Dendritic cell treated with granulocyte-macrophage colony-stimulating factor and Interleukin-4, amounts not matched to agents 40 ng/mL and 50 ng/mL, for 4 days (primary cell): ENCODE measurements around the gene KLRC4.
"Not testable (repeated sequence)": the region's sequence is repeated elsewhere in the genome, so short reads cannot be mapped to it uniquely, and the experiment has no call there.

Experiments
- H3K27ac Mint-ChIP-seq: one replicate; pipeline ENCODE4 v1.8.0; 2022; ENCODE audit warnings: mild to moderate bottlenecking, mixed read lengths
- H3K27me3 Mint-ChIP-seq: one replicate; pipeline ENCODE4 v1.8.0; 2022; ENCODE audit warnings: mild to moderate bottlenecking, mixed read lengths
- H3K36me3 Mint-ChIP-seq: one replicate; pipeline ENCODE4 v1.8.0; 2022; ENCODE audit warnings: low read depth, mixed read lengths
- H3K4me1 Mint-ChIP-seq: one replicate; pipeline ENCODE4 v1.8.0; 2022; ENCODE audit warnings: low read depth, mixed read lengths
- H3K4me3 Mint-ChIP-seq: one replicate; pipeline ENCODE4 v1.8.0; 2022; ENCODE audit warnings: mild to moderate bottlenecking, moderate library complexity, mixed read lengths
- H3K9me3 Mint-ChIP-seq: one replicate; pipeline ENCODE4 v1.8.0; 2022; ENCODE audit warnings: mixed read lengths
- intact Hi-C: fragments of 100-400 bp; cut with micrococcal nuclease; formaldehyde crosslinking; loops from one replicate; pipeline ENCODE4 v1.15.0; 2022

The KLRC4 gene, protein sequence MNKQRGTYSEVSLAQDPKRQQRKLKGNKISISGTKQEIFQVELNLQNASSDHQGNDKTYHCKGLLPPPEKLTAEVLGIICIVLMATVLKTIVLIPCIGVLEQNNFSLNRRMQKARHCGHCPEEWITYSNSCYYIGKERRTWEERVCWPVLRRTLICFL

DNA sequence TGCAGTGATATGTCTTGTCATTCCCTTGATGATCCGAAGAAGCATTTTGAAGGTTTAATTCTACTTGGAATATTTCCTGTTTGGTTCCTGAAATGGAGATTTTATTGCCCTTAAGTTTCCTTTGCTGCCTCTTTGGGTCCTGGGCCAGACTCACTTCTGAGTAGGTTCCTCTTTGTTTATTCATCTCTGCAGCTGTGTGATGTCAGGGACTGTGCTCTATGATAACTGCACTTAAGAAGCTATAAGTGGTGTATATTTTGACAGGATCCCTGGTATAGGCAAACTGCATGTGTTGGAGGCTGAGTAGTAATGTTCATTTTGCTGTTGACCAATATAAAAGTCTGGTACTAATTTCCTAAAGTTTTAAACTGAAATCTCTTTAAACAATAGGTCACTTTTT is at the start of gene KLRC4:
KLRC4 (minus strand) TSS at position 366 of the 400 bp plus-strand sequence; CDS start at position 184, 182 bp downstream.
- H3K27me3 Mint-ChIP-seq: peaks cover 10% of the 10 kb centered on the region
- H3K27ac Mint-ChIP-seq: no peak within 1 kb of the TSS
- H3K4me3 Mint-ChIP-seq: no peak within 1 kb of the TSS
- H3K36me3 Mint-ChIP-seq: no peaks in the 10 kb centered on the region
- peaks cover 12% of the 10 kb centered on the region for H3K4me1 Mint-ChIP-seq
- intact Hi-C loops: loop anchor here (5.0 kb wide), 1 partner anchor 47 kb away; no protein-coding TSS in a partner anchor
- no peaks in the 10 kb centered on the region for H3K9me3 Mint-ChIP-seq

DNA sequence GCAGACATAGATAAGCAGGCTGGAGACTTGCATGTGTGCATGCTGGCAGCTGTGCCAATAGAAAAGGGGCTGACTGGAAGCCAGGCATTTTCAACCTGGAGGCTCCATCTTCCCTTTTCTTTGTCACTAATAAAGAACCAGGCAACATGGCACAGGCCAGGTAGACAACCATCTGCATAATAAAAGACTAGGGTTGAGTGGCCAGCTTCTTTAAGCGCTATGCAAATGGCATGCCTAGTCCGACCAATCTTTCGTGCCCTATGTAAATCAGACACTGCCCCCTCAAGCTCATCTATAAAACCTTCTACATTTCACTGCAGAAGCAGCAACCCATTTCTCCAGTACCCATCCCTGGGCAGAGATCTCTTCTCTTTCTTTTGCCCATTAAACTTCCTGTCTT is 48.2 kb upstream of the KLRC4 start:
- Mint-ChIP-seq H3K4me1 (no peaks in the 10 kb centered on the region), H3K27me3 (no peaks in the 10 kb centered on the region), H3K9me3 (peaks cover 43% of the 10 kb centered on the region), H3K4me3 (no peak overlapping the region), H3K36me3 (no peaks in the 10 kb centered on the region), H3K27ac (no peak overlapping the region)
- intact Hi-C loops: no loop called here

DNA sequence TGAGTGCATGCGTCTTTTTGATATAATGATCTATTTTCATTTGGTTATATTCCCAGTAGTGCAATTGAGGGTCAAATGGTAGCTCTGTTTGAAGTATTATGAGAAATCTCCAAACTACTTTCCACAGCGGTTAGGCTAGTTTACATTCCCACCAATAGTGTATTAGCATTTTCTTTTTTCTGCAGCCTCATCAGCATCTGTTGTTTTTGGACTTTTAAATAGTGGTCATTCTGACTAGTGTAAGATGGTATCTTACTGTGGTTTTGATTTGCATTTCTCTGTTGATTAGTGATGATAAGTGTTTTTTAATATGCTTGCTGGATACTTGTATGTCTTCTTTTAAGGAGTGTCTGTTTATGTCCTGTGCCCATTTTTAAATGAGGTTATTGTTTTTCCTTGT is 47.3 kb upstream of the KLRC4 start:
- Mint-ChIP-seq H3K36me3 (no peaks in the 10 kb centered on the region), H3K4me3 (no peak overlapping the region), H3K27ac (no peak overlapping the region), H3K9me3 (peaks cover 43% of the 10 kb centered on the region), H3K27me3 (no peaks in the 10 kb centered on the region), H3K4me1 (no peaks in the 10 kb centered on the region)
- intact Hi-C loops: no loop called here

DNA sequence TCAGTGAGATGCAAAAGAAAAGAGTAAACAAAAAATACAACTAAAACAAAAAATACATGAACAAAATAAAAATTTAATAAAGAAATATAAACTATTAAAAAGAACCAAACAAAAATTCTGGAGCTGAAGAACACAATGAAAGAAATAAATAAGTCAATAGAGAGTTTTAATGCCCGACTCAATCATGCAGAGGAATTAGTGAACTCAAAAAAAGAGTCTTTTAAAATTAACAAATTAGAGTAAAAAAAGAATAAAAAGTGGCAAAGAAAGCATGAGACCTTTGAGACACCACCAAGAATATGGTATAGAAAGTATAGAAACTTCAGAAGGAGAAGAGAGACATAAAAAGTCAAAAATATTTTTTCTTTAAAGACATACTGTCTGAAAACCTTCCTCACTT is 46.2 kb upstream of the KLRC4 start:
- Mint-ChIP-seq H3K27ac (no peak overlapping the region), H3K36me3 (no peaks in the 10 kb centered on the region), H3K4me3 (no peak overlapping the region), H3K9me3 (peaks cover 43% of the 10 kb centered on the region), H3K4me1 (no peaks in the 10 kb centered on the region), H3K27me3 (no peaks in the 10 kb centered on the region)
- intact Hi-C loops: no loop called here

DNA sequence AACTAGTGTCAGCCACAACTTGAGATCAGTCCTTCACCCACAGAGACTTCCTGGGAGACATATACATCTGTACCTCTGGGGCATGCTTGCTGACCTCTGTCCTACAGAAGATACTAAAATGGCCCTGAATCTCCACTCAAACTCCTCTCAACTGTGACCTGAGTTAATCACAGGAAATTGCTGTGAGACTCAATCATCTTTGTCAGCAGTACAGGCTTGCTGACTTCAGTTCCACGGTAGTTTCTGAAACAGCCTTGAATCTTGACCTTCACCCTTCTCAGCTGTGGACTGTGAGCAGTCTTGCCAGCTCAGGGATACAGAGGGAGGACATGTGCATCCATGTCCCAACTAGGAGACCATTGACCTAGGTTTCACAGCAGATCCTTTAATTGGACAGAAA is 45.0 kb upstream of the KLRC4 start:
- Mint-ChIP-seq H3K4me3 (no peak overlapping the region), H3K9me3 (peaks cover 39% of the 10 kb centered on the region), H3K27ac (no peak overlapping the region), H3K36me3 (no peaks in the 10 kb centered on the region), H3K4me1 (no peaks in the 10 kb centered on the region), H3K27me3 (no peaks in the 10 kb centered on the region)
- intact Hi-C loops: no loop called here

DNA sequence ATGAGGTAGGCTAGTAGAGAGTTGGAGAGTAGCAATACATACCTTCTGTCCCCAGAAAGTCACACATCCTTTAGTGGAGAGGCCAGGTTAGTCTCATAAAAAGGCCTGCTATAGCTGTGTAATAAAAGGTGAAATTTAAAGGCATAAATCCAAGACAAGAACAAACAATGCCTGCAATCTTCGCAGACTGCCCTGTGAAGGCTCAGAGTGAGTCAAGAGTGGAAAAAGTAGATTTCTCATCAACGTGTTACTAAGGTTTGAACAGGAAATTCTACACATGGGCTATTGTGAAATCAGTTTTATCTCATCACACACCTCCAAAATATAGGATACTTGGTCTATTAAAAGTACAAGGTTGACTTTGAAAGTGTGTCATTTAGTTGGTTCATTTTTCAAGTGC is 43.6 kb upstream of the KLRC4 start, which contains the start of gene KLRC1:
KLRC1 (minus strand) TSS at position 222 of the 400 bp plus-strand sequence. CDS start 2,221 bp downstream, outside the sequence.
- intact Hi-C loops: no loop called here
- H3K36me3 Mint-ChIP-seq: no peaks in the 10 kb centered on the region
- H3K27ac Mint-ChIP-seq: no peak within 1 kb of the TSS
- no peaks in the 10 kb centered on the region for H3K27me3 Mint-ChIP-seq
- no peak within 1 kb of the TSS for H3K4me3 Mint-ChIP-seq
- H3K4me1 Mint-ChIP-seq: no peaks in the 10 kb centered on the region
- peaks cover 29% of the 10 kb centered on the region for H3K9me3 Mint-ChIP-seq

DNA sequence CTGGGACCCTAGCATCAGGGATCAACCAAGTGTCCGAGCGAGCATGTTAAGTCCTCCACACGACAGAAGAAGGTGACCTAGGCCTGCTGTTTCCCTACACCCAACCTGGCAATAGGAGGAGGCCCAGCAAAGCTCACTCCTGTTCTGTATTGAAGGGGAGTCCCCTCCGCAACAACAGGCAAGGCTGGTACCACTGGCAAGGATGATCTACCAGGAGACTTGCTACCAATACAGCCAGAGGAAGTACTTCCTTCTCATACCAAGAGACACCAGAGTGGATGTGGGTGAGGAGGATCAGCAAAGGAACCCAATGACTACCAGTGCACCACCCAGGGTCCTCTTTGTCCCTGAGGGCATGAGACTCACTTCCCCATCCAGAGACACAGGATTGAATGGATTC is 38.7 kb upstream of the KLRC4 start:
- Mint-ChIP-seq H3K36me3 (no peaks in the 10 kb centered on the region), H3K9me3 (no peaks in the 10 kb centered on the region), H3K27ac (no peak overlapping the region), H3K4me1 (no peaks in the 10 kb centered on the region), H3K27me3 (no peaks in the 10 kb centered on the region), H3K4me3 (no peak overlapping the region)
- intact Hi-C loops: loop anchor here (5.0 kb wide), 1 partner anchor 54 kb away; no protein-coding TSS in a partner anchor

DNA sequence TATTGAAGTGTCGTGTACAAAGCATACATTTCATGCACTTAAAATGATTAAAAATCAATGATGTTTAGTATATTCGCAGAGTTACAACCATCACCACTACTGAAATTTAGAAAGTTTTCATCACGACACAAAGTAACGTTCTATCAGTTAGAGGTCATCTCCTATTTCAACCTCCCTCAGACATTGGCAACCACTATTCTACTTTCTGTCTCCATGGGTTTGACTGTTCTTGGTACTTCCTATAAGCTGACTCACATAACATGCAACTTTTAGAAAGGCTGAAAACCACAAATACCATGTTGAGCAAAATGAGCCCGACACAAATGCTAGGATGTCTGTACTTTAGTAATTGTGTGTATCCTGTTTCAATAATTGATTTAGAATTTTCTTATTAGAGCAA is 36.5 kb upstream of the KLRC4 start:
- H3K27me3 Mint-ChIP-seq, H3K4me3 Mint-ChIP-seq, H3K27ac Mint-ChIP-seq, H3K9me3 Mint-ChIP-seq, H3K36me3 Mint-ChIP-seq, H3K4me1 Mint-ChIP-seq: not testable (repeated sequence)
- intact Hi-C loops: loop anchor here (5.0 kb wide), 1 partner anchor 56 kb away; no protein-coding TSS in a partner anchor

DNA sequence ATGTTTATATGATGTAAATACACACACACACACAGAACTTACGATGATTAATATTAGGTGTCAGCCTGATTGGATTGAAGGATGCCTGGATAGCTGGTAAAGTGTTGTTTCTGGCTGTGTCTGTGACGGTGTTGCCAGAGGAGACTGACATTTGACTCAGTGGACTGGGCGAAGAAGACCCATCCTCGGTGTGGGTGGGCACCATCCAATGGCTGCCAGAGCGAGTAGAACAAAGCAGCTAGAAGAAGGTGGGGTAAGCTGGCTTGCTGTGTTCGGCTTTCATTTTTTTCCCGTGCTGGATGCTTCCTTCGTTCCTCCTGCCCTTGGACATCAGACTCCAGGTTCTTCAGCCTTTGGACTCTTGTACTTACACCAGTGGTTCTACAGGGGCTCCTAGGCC is 31.6 kb upstream of the KLRC4 start:
- H3K27ac Mint-ChIP-seq, H3K4me1 Mint-ChIP-seq, intact Hi-C loops, H3K4me3 Mint-ChIP-seq, H3K9me3 Mint-ChIP-seq, H3K27me3 Mint-ChIP-seq, H3K36me3 Mint-ChIP-seq: not testable (repeated sequence)

DNA sequence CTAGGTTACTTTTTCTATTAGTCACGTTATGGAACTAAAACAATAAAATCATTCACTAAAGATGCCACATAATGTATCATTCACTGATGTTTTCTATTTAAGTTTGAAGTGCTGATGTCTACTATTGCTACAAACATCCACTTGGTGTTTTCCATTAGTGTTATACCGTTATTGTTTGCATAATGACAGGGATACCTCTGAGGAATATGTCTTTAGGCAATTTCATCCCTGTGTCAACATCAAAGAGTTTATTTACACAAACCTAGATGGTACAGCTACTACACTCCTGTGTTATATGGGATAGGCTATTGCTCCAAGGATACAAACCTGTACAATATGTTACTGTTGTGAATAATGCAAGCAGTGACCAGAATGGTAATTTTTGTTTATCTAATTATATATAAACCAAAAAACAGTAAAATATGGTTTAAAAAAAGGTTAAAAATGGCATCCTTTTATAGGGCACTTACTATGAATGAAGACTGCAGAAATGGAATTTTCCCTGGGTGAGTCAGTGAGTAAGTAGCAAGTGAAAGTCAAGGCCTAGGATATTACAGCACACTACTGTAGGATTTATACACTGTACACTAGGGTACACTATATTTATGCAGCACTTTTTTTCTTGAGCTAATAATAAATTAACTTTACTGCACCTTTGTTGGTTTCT is 30.2 kb upstream of the KLRC4 start:
- H3K27ac Mint-ChIP-seq, H3K36me3 Mint-ChIP-seq, intact Hi-C loops, H3K27me3 Mint-ChIP-seq, H3K4me1 Mint-ChIP-seq, H3K4me3 Mint-ChIP-seq, H3K9me3 Mint-ChIP-seq: not testable (repeated sequence)

DNA sequence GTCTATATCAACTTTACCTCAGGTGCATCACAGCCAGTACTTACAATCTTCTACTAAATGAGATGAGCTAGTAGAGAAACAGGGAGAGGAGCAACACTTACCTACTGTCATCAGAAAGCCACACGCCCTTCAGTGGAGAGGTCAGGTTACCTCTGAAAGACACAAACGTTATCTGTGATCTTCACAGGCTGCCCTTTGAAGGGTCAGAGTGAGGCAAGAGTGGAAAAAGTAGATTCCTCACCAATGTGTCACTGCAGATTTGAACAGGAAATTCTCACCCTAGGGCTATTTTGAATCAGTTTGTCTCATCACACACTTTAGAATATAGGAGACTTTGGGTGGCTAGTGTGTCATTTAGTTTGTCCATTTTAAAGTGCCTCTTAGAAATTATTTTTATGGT is 28.0 kb upstream of the KLRC4 start:
- H3K36me3 Mint-ChIP-seq, intact Hi-C loops, H3K27me3 Mint-ChIP-seq, H3K27ac Mint-ChIP-seq, H3K4me1 Mint-ChIP-seq, H3K9me3 Mint-ChIP-seq, H3K4me3 Mint-ChIP-seq: not testable (repeated sequence)

DNA sequence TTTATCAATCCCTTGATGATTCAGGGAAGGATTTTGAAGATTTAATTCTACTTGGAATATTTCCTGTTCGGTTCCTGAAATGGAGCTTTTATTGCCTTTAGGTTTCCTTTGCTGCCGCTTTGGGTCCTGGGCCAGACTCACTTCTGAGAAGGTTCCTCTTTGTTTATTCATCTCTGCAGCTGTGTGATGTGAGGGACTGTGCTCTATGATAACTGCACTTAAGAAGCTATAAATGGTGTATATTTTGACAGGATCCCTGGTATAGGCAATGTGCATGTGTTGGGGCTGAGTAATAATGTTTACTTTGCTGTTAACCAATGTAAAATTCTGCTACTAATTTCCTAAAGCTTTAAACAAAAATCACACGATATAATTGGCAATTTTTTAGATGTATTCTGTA is 26.3 kb upstream of the KLRC4 start, which contains the start of gene KLRC2:
KLRC2 (minus strand) TSS at position 195 of the 400 bp plus-strand sequence; CDS start at position 171, 24 bp downstream.
- H3K27ac Mint-ChIP-seq, H3K36me3 Mint-ChIP-seq, H3K4me3 Mint-ChIP-seq, intact Hi-C loops, H3K9me3 Mint-ChIP-seq, H3K27me3 Mint-ChIP-seq, H3K4me1 Mint-ChIP-seq: not testable (repeated sequence)

DNA sequence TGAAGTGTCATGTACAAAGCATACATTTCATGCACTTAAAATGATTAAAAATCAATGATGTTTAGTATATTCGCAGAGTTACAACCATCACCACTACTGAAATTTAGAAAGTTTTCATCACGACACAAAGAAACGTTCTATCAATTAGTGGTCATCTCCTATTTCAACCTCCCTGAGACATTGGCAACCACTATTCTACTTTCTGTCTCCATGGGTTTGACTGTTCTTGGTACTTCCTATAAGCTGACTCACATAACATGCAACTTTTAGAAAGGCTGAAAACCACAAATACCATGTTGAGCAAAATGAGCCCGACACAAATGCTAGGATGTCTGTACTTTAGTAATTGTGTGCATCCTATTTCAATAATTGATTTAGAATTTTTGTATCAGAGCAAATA is 21.1 kb upstream of the KLRC4 start:
- intact Hi-C loops, H3K27ac Mint-ChIP-seq, H3K4me3 Mint-ChIP-seq, H3K9me3 Mint-ChIP-seq, H3K27me3 Mint-ChIP-seq, H3K4me1 Mint-ChIP-seq, H3K36me3 Mint-ChIP-seq: not testable (repeated sequence)

DNA sequence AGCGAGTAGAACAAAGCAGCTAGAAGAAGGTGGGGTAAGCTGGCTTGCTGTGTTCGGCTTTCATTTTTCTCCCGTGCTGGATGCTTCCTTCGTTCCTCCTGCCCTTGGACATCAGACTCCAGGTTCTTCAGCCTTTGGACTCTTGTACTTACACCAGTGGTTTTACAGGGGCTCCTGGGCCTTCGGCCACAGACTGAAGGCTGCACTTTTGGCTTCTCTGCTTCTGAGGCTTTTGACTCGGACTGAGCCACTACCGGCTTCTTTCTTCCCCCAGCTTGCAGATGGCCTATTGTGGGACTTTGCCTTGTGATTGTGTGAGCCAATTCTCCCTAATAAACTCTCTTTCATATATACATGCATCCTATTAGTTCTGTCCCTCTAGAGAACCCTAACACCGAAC is 16.4 kb upstream of the KLRC4 start:
- H3K36me3 Mint-ChIP-seq, H3K9me3 Mint-ChIP-seq, H3K27me3 Mint-ChIP-seq, H3K4me1 Mint-ChIP-seq, intact Hi-C loops, H3K4me3 Mint-ChIP-seq, H3K27ac Mint-ChIP-seq: not testable (repeated sequence)
